Fibroblast of skin of abdomen (primary cell): ENCODE data around the gene CFAP119.

Experiments used
- DNase-seq: peaks from one replicate; pipeline ENCODE4 v3.0.0-alpha.2; 2013

CFAP119 gene

GRCh38 chr16:30738984-30739951, 22.6 kb downstream of the CFAP119 start:
- no peak for DNase-seq

- DNase-seq = no peak
These were observed 23.8 kb downstream of the CFAP119 start for GRCh38 chr16:30737794-30738648.

DNA sequence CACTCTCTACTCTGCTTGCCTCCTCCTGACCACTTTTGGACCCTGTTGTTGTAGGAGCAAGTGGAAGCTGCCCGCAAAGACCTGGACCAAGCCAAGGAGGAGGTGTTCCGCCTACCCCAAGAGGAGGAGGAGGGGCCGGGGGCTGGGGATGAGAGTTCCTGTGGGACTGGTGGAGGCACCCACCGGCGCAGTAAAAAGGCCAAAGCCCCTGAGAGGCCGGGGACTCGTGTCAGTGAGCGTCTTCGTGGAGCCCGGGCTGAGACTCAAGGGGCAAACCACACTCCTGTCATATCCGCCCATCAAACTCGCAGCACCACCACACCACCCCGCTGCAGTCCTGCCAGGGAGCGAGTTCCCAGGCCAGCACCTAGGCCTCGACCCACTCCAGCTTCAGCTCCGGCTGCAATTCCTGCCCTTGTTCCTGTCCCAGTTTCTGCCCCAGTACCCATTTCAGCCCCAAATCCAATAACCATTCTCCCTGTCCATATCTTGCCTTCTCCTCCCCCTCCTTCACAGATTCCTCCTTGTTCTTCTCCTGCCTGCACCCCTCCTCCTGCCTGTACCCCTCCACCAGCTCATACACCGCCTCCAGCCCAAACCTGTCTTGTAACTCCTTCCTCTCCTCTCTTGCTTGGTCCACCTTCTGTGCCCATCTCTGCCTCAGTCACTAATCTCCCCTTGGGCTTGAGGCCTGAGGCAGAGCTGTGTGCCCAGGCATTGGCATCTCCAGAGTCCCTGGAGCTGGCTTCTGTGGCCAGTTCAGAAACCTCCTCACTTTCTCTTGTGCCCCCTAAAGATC, 24.7 kb downstream of the CFAP119 start:
- DNase-seq = no peak

GRCh38 chr16:30731411-30731810, 30.5 kb downstream of the CFAP119 start:
- no peak for DNase-seq

GRCh38 chr16:30728899-30729672, 32.8 kb downstream of the CFAP119 start:
- DNase-seq = no peak

GRCh38 chr16:30728321-30728720, 33.5 kb downstream of the CFAP119 start:
- no peak for DNase-seq

DNA sequence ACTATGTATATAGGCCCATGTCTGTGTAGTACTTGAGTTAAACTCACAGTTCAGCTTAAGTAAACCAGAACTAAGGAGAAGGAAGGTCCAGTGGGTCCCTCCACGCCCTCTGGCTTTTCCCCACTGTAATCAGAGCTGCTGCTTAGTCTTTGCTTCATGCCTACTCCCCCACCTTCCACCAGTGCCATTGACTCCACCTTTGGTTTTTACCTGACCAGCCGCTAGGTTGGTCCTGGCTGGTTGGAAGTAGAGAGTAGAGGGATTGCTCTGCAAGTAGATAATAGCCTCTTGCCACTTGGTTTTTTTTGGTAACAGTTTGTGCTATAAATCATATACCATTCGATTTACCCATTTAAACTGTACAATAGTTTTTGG, 36.5 kb downstream of the CFAP119 start:
- no peak for DNase-seq

- DNase-seq = no peak
These were observed 37.0 kb downstream of the CFAP119 start for GRCh38 chr16:30724641-30725417.

- DNase-seq = no peak
These were observed 38.0 kb downstream of the CFAP119 start for GRCh38 chr16:30723725-30724355.

DNA sequence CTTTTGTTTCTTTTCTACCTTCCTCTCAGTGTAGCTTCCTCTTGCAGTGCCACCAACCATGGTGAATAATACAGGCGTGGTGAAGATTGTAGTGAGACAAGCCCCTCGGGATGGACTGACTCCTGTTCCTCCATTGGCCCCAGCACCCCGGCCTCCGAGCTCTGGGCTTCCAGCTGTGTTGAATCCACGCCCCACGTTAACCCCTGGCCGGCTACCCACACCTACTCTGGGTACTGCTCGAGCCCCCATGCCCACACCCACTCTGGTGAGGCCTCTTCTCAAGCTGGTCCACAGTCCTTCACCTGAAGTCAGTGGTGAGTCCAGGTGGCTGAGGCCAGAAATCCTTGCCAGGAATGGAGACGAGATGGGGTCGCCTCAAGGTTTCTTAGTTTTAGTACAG, 38.9 kb downstream of the CFAP119 start:
- no peak for DNase-seq

DNA sequence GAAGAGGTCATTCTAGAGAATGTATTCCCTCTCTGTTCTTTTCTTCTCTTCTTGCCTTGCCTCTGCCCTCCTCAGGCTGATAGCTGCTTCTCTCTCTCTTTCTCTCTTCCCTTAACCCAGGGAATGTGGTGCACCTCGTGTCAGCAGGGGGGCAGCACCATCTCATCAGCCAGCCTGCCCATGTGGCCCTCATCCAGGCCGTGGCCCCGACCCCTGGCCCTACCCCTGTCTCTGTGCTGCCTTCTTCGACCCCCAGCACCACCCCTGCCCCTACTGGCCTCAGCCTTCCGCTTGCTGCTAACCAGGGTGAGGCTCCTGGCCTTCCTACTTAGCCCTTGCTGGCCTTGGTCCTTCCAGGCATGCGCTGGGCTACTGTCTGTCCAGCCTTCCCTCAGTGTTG, 39.4 kb downstream of the CFAP119 start:
- DNase-seq = no peak

GRCh38 chr16:30721606-30722005, 40.3 kb downstream of the CFAP119 start:
- peak; percentile 61 for DNase-seq

DNA sequence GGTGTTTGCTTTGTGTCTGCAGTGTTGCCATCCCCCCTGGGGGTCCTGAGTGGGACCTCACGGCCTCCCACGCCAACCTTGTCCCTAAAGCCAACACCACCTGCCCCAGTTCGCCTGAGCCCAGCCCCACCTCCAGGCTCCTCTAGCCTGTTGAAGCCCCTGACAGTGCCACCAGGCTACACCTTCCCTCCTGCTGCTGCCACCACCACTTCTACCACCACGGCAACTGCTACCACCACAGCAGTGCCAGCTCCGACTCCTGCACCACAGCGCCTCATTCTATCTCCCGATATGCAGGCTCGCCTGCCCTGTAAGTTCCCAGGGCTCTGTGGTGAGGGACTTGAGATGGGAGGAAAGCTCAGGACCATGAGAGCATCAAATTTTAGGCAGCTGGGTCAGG, 40.7 kb downstream of the CFAP119 start:
- no peak for DNase-seq

DNA sequence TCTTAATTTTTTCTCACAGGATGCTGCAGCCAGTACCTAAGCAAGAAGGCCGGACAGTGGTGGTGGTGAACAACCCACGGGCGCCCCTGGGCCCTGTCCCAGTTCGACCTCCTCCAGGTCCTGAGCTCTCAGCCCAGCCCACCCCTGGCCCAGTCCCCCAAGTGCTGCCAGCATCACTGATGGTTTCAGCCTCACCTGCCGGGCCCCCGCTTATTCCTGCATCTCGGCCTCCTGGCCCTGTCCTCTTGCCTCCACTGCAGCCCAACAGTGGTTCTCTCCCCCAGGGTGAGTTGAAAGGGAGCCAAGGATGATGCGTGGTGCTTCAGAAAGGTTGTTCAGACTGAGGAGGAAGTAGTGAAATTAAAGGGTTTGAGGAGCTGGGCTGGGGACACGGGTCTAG, 41.2 kb downstream of the CFAP119 start:
- no peak for DNase-seq

GRCh38 chr16:30720086-30720485, 41.8 kb downstream of the CFAP119 start:
- DNase-seq = no peak

- DNase-seq = no peak
These were observed 46.0 kb downstream of the CFAP119 start for GRCh38 chr16:30715750-30716445.

GRCh38 chr16:30711712-30712111, 50.1 kb downstream of the CFAP119 start:
- DNase-seq = no peak

DNA sequence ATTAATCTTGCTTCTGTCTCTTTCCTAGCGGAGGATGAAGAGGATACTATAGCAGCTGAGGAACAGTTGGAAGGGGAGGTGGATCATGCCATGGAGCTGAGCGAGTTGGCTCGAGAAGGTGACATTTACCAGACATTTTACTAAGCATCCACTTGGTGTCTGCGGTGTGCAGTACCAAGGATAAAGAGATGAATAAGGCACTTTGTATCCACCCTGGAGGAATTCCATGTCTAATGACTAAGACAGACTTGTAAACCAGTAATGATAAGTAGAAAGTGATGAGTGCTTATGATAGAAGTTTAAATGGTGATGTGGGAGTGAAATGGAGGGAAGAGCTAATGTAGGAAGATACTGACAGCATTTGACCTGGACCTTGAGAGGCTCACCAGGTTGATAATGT, 50.9 kb downstream of the CFAP119 start:
- DNase-seq = no peak
